Pancreas (tissue), 10 donors: ENCODE results near the gene C1QTNF3. TPM values are rescaled to one million over a fixed set of nuclear protein-coding genes. Genes with fewer than 3 reads are reported as not detected.

Source experiments
- ATAC-seq, 4 donors: fragments of 200-7000 bp; cut with Tn5 transposase; one replicate each; pipeline versions ENCODE4 v1.8.0 to v1.9.1; 2020; ENCODE audit warnings: mild to moderate bottlenecking in 4 of 4, moderate library complexity in 4 of 4
- DNase-seq, 6 donors: peaks; one replicate each; pipeline ENCODE4 v3.0.0-alpha.2; 2020
- FAIRE-seq: peaks from 2 replicates; lab custom pipeline; 2012; peaks lifted over from hg19 to GRCh38; lab: Jason Lieb, UNC
- H3K27ac ChIP-seq, 4 donors: fragments of 200-600 bp; sonication (generic); 1 replicate in 3 of 4; 2 replicates in 1 of 4; pipeline versions ENCODE4 v1.5.0 to v1.8.0; 2020
- H3K27me3 ChIP-seq, 4 donors: fragments of 200-600 bp; one replicate each; pipeline ENCODE4 v1.8.0; 2021
- H3K36me3 ChIP-seq, 3 donors: fragments of 200-600 bp; sonication (generic) in 1 of 3; one replicate each; pipeline versions ENCODE4 v1.5.0 to v1.8.0; 2020 to 2021
- H3K4me1 ChIP-seq, 3 donors: fragments of 200-600 bp; one replicate each; pipeline ENCODE4 v1.8.0; 2021
- H3K4me3 ChIP-seq, 4 donors: fragments of 200-600 bp; sonication (generic) in 2 of 4; one replicate each; pipeline versions ENCODE4 v1.5.0 to v1.8.0; 2020 to 2021
- H3K9me3 ChIP-seq, 4 donors: fragments of 200-600 bp; one replicate each; pipeline ENCODE4 v1.8.0; 2021
- WGBS, 2 donors: extraction: QIAGEN DNeasy Blood & Tissue Kit; methylation state at CpG; one replicate each; pipeline ENCODE4 v1.1.7; 2013; 5-methylcytosine and 5-hydroxymethylcytosine counted together
- intact Hi-C, 3 donors: fragments of 100-400 bp; cut with DNase I; formaldehyde crosslinking; loops; one replicate each; pipeline versions ENCODE4 v1.11.1 to v1.14.2; 2022
- polyA plus RNA-seq, 2 donors: library from polyadenylated mRNA; stranded (reverse); fragments of 200-250 nt; gene quantifications; one replicate each; pipeline ENCODE4 v1.2.3, GENCODE V29; 2013
- total RNA-seq, 6 donors: library from RNA; stranded (reverse); fragmentation: NEBNext Ultra II Directional in 4 of 6; extraction: Animal tissue kit (Norgen Biotek cat#: 25700) in 4 of 6; gene quantifications; one replicate each; pipeline versions ENCODE4 v1.2.1 to v1.2.4, GENCODE V29; 2021 to 2023
- TF ChIP-seq, protein P1 (sequence below), 4 donors: fragments of 200-600 bp; sonication (generic) in 3 of 4; IDR thresholded peaks; one replicate each; pipeline versions ENCODE4 v1.5.0 to v1.8.0; 2021; ENCODE audit warnings: antibody characterized with exemption in 4 of 4
- donor health status: healthy with polysubstance abuse.
- donor health status: DM: no; HTN: no; CAD: no; lungs with moderate emphysema.
- donor health status: DM: no; HTN: no; CAD: no.
- donor health status: control.
- donor health status: control.
- donor health status: Bipolar disorder and iron deficiency.
- donor health status: DM: yes; HTN: yes; CAD: no.
- donor health status: DM: no; HTN: no; CAD: no.
- donor health status: DM: no; HTN: no; CAD: no.
- donor health status: DM: yes; HTN: yes; CAD: no.

Gene C1QTNF3
- total and polyA plus RNA-seq, 8 donors: 2.0 to 11.7 (median 3.1) TPM

DNA sequence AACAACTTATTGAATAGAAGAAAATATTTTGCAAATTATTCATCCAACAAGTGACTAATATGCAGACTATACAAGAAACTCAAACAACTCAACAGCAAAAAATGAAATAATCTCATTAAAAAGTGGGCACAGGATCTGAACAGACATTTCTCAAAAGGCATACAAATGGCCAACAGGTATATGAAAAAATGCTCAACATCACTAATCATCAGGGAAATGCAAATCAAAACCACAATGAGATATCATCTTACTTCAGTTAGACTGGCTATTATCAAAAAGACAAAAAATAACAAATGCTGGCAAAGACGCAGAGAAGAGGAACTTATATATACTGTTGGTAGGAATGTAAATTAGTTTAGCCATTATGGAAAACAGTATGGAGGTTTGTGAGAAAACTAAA is 33.4 kb downstream of the C1QTNF3 start:
- Histone ChIP-seq H3K27me3 (no peaks in the 10 kb centered on the region), H3K4me1 (peaks cover 10 to 17% (median 14%) of the 10 kb centered on the region in 3 donors), H3K27ac (peak overlapping the region in 2 of 4 donors; percentile 88 to 95), H3K9me3 (no peaks in the 10 kb centered on the region), H3K4me3 (no peak overlapping the region), H3K36me3 (no peaks in the 10 kb centered on the region)
- no peak for ATAC-seq
- WGBS, 2 donors: 48 to 93% methylated on average over 1 of the region's 1 CpG
- DNase-seq: no peak
- TF ChIP-seq, protein P1, sequence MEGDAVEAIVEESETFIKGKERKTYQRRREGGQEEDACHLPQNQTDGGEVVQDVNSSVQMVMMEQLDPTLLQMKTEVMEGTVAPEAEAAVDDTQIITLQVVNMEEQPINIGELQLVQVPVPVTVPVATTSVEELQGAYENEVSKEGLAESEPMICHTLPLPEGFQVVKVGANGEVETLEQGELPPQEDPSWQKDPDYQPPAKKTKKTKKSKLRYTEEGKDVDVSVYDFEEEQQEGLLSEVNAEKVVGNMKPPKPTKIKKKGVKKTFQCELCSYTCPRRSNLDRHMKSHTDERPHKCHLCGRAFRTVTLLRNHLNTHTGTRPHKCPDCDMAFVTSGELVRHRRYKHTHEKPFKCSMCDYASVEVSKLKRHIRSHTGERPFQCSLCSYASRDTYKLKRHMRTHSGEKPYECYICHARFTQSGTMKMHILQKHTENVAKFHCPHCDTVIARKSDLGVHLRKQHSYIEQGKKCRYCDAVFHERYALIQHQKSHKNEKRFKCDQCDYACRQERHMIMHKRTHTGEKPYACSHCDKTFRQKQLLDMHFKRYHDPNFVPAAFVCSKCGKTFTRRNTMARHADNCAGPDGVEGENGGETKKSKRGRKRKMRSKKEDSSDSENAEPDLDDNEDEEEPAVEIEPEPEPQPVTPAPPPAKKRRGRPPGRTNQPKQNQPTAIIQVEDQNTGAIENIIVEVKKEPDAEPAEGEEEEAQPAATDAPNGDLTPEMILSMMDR (IDR thresholded peaks at IDR 0.05): no peak
- intact Hi-C loops: loop anchor here in 1 of 3 donors (10.0 kb wide), 1 partner anchor 455 kb away; no protein-coding TSS in a partner anchor
- no peak for FAIRE-seq

DNA sequence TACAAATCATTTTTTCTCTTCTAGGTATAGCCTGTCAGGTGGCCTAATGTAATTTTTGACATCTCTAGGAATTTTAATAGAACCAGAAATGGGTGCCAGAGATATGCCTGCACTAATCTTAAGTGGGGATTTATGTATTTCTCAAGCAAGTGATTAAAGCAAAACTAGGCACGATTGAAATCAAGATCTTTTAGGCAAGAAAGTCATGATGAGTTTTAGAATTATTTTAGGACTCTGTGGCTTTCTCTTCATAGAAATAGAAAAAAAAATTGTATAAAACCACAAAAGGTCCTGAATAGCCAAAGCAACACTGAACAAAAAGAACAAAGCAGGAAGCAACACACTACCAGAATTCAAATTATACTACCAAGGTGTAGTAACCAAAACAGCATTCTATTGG is 34.2 kb downstream of the C1QTNF3 start:
- ATAC-seq (no peak), FAIRE-seq (no peak), DNase-seq (no peak)
- no peaks in the 10 kb centered on the region for H3K36me3 ChIP-seq
- intact Hi-C loops: loop anchor here in 1 of 3 donors (10.0 kb wide), 1 partner anchor 456 kb away; no protein-coding TSS in a partner anchor
- no peaks in the 10 kb centered on the region for H3K9me3 ChIP-seq
- peak overlapping the region; percentile 87 to 96 (median 92) for H3K27ac ChIP-seq
- no peaks in the 10 kb centered on the region for H3K27me3 ChIP-seq
- peak overlapping the region; percentile 64 to 89 (median 73) for H3K4me3 ChIP-seq
- H3K4me1 ChIP-seq: peaks cover 10 to 17% (median 14%) of the 10 kb centered on the region in 3 donors
- TF ChIP-seq, protein P1 (IDR thresholded peaks at IDR 0.05): no peak
- 0 to 4% methylated on average over 1 of the region's 1 CpG for WGBS, 2 donors

DNA sequence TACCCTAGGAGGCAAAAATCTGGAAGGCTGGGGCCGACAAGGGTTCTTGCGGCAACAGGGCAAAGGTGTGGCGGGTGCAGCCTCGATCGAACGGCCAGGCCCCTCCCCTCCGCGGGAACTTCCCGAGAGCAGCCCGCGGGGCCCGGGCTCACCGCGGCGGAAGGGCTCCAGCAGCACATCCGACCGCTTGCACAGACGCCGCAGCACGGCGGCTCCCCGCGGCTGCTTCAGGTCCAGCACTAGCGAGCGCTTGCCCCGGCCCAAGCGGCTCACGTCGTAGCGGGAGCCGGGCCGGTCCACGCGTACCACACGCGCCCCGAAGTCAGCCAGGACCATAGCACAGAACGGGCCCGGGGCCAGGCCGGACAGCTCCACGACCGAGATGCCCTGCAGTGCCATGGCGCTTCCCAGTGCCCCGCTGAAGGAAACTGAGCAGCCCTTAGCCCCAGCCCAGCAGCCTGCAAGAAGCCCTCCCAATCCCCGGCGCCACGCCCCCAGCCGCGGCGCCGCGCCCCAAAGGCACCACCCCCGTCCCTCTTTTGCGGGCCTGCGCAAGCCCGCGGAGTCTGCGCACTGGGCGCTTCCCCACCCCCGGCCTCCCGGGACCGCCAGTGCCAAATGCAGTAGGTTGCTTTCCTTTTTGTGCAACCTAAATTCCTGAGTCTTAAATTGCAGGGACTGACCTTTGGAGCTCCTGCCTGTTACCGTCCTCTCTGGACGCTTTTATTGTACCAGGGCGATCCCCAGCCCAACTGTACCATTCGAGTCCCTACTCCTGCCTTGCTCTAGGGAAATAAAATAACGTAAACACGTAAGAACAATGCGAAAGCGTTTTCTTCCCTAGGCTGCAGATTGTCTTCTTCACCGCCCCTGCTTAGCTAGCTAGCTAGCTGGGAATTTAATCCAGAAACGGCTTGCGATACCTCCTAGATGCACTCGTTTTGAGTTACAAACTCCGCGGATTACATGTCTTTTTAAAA is 35.1 kb downstream of the C1QTNF3 start, which contains the start of gene AMACR:
Gene AMACR (minus strand): TSS at position 430 of the 980 bp plus-strand sequence. CDS start 31 bp downstream, at position 399.
- H3K4me3 ChIP-seq: peak within 1 kb of the TSS; percentile 64 to 89 (median 73)
- no peaks in the 10 kb centered on the region for H3K9me3 ChIP-seq
- WGBS, 2 donors: 0% methylated on average over 76 of the region's 76 CpGs
- peak within 1 kb of the TSS; percentile 87 to 96 (median 92) for H3K27ac ChIP-seq
- ATAC-seq: peak; percentile 91 to 96 (median 94)
- TF ChIP-seq, protein P1 (IDR thresholded peaks at IDR 0.05): no peak
- intact Hi-C loops: loop anchor here in 1 of 3 donors (10.0 kb wide), 1 partner anchor 457 kb away; no protein-coding TSS in a partner anchor
- no peaks in the 10 kb centered on the region for H3K36me3 ChIP-seq
- FAIRE-seq: no peak
- H3K4me1 ChIP-seq: peaks cover 10 to 15% (median 14%) of the 10 kb centered on the region in 3 donors
- DNase-seq: peak; percentile 89 to 96 (median 93)
- no peaks in the 10 kb centered on the region for H3K27me3 ChIP-seq

DNA sequence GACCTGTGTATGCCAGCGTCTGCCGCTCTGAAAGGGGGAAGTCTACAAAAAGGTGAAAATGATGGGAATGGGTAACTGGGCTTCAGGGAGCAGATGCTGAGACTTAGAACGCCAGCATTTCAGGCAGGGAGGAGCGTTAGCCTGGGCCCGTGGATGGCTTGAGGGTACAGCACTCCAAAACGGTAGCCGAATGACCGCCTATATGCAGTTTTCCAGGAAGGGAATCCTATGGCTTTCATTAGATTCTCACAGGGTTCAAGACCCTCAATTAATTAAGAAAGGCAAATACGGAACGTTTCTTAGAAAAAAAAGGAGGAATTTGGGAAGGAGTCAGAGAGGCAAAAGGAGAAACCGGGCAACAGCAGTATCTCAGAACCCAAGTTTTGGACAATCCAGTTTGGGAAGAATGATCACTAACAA is 35.8 kb downstream of the C1QTNF3 start:
- DNase-seq (peak in 2 of 6 donors; percentile 13 to 55), ATAC-seq (peak in 3 of 4 donors; percentile 20 to 38 (median 34)), FAIRE-seq (no peak)
- WGBS, 2 donors: 1% methylated on average over 11 of the region's 11 CpGs
- peaks cover 10 to 14% (median 10%) of the 10 kb centered on the region in 3 donors for H3K4me1 ChIP-seq
- intact Hi-C loops: loop anchor here in 1 of 3 donors (10.0 kb wide), 1 partner anchor 458 kb away; no protein-coding TSS in a partner anchor
- no peaks in the 10 kb centered on the region for H3K36me3 ChIP-seq
- peak overlapping the region; percentile 87 to 96 (median 92) for H3K27ac ChIP-seq
- no peaks in the 10 kb centered on the region for H3K9me3 ChIP-seq
- peak overlapping the region; percentile 64 to 89 (median 73) for H3K4me3 ChIP-seq
- TF ChIP-seq, protein P1 (IDR thresholded peaks at IDR 0.05): no peak
- no peaks in the 10 kb centered on the region for H3K27me3 ChIP-seq
